Gastrocnemius medialis (tissue), 4 donors: Measurements from ENCODE around the gene SPACA7.

ENCODE experiments used
- CTCF ChIP-seq, 5 experiments: fragments of 450-650 bp in 3 of 5; fragments of 200-600 bp in 2 of 5; sonication (generic) in 2 of 5; IDR thresholded peaks in 4 of 5; conservative IDR thresholded peaks in 1 of 5; 1 replicate in 4 of 5; 2 replicates in 1 of 5; pipeline ENCODE4 v1.5.1; 2016 to 2019; ENCODE audit warnings: antibody characterized with exemption in 5 of 5, mild to moderate bottlenecking in 3 of 5, moderate library complexity in 3 of 5
- POLR2A ChIP-seq, 2 donors: fragments of 450-650 bp; IDR thresholded peaks; one replicate each; pipeline ENCODE4 v1.6.1; 2017; ENCODE audit warnings: antibody characterized with exemption in 2 of 2, mild to moderate bottlenecking in 2 of 2, moderate library complexity in 2 of 2

- TF ChIP-seq CTCF (IDR thresholded peaks at IDR 0.05 in 4 of 5, conservative IDR thresholded peaks at IDR 0.05 in 1 of 5) (no peak), POLR2A (IDR thresholded peaks at IDR 0.05) (no peak)
These were observed 29.3 kb upstream of the SPACA7 start for GRCh38 chr13:112346899-112347229.
